Thyroid gland (tissue), 4 donors: ENCODE data around the gene MLH3. TPM values are rescaled to one million over a fixed set of nuclear protein-coding genes. Genes with fewer than 3 reads are reported as not detected.

Experiments used
- DNase-seq, 2 donors: peaks; one replicate each; pipeline ENCODE4 v3.0.0-alpha.2; 2019
- H3K27ac ChIP-seq, 3 donors: fragments of 200-600 bp; sonication (generic); 1 replicate in 2 of 3; 2 replicates in 1 of 3; pipeline ENCODE4 v1.5.1; 2016 to 2019; ENCODE audit warnings: mild to moderate bottlenecking in 1 of 3, moderate library complexity in 1 of 3
- H3K27me3 ChIP-seq: fragments of 200-600 bp; sonication (generic); one replicate; pipeline ENCODE4 v1.5.1; 2019
- H3K36me3 ChIP-seq, 2 donors: fragments of 200-600 bp; sonication (generic); one replicate each; pipeline ENCODE4 v1.5.1; 2016 to 2019
- H3K4me1 ChIP-seq, 2 donors: fragments of 200-600 bp; sonication (generic); one replicate each; pipeline ENCODE4 v1.5.1; 2017 to 2019
- H3K4me3 ChIP-seq, 3 donors: fragments of 200-600 bp; sonication (generic); replicated peaks in 1 of 3; 1 replicate in 2 of 3; 2 replicates in 1 of 3; pipeline ENCODE4 v1.5.1; 2016; ENCODE audit warnings: mild to moderate bottlenecking in 1 of 3
- H3K9me3 ChIP-seq: fragments of 200-600 bp; sonication (generic); one replicate; pipeline ENCODE4 v1.5.1; 2017
- CTCF ChIP-seq, 6 experiments: fragments of 200-600 bp in 3 of 6; fragments of 450-650 bp in 3 of 6; sonication (generic) in 3 of 6; IDR thresholded peaks; one replicate each; pipeline ENCODE4 v1.5.1; 2016 to 2019; ENCODE audit warnings: antibody characterized with exemption in 6 of 6, mild to moderate bottlenecking in 2 of 6, inconsistent platforms in 1 of 6, moderate library complexity in 1 of 6
- POLR2A ChIP-seq, 2 donors: fragments of 450-650 bp; IDR thresholded peaks; one replicate each; pipeline ENCODE4 v1.6.1; 2017; ENCODE audit warnings: antibody characterized with exemption in 2 of 2, mild to moderate bottlenecking in 2 of 2, moderate library complexity in 1 of 2
- WGBS, 2 donors: methylation state at CpG; one replicate each; pipeline ENCODE4 v1.1.5; 2017; 5-methylcytosine and 5-hydroxymethylcytosine counted together
- intact Hi-C: fragments of 100-400 bp; cut with DNase I; formaldehyde crosslinking; loops from one replicate; pipeline ENCODE4 v1.15.1; 2023
- total RNA-seq, 4 donors: library from RNA; depleted of rRNA; stranded (reverse); fragments of >200 nt; gene quantifications; one replicate each; pipeline ENCODE4 v1.2.3, GENCODE V29; 2016

MLH3 gene
- total RNA-seq, 4 donors from 2014 or later = 48.1 to 68.1 (median 57.9) TPM

- no peak overlapping the region for H3K27ac ChIP-seq
- TF ChIP-seq CTCF (IDR thresholded peaks at IDR 0.05) (no peak), POLR2A (IDR thresholded peaks at IDR 0.05) (no peak)
- H3K4me3 ChIP-seq = no peak overlapping the region
- H3K4me1 ChIP-seq = peaks cover 2 to 37% of the 10 kb centered on the region in 2 donors
- H3K9me3 ChIP-seq = no peaks in the 10 kb centered on the region
- DNase-seq = peak in 1 of 2 donors; percentile 14
- 82 to 83% methylated on average over 17 to 22 of the region's 23 CpGs for WGBS, 2 donors
- no peaks in the 10 kb centered on the region for H3K36me3 ChIP-seq
- H3K27me3 ChIP-seq = no peaks in the 10 kb centered on the region
- intact Hi-C loops = no loop called here
Measured at GRCh38 chr14:74979442-74980397, 71.5 kb downstream of the MLH3 start.

- Histone ChIP-seq H3K27me3 (no peaks in the 10 kb centered on the region), H3K4me1 (peaks cover 0 to 39% of the 10 kb centered on the region in 2 donors), H3K27ac (no peak overlapping the region), H3K9me3 (no peaks in the 10 kb centered on the region), H3K4me3 (no peak overlapping the region), H3K36me3 (no peaks in the 10 kb centered on the region)
- WGBS, 2 donors = 83 to 84% methylated on average over 4 of the region's 4 CpGs
- DNase-seq = no peak
- intact Hi-C loops = no loop called here
- TF ChIP-seq POLR2A (IDR thresholded peaks at IDR 0.05) (no peak), CTCF (IDR thresholded peaks at IDR 0.05) (no peak)
Measured at GRCh38 chr14:74979029-74979428, 72.2 kb downstream of the MLH3 start.

GRCh38 chr14:74978416-74978947 is 72.8 kb downstream of the MLH3 start:
- intact Hi-C loops = no loop called here
- Histone ChIP-seq H3K9me3 (no peaks in the 10 kb centered on the region), H3K4me1 (peaks cover 0 to 43% of the 10 kb centered on the region in 2 donors), H3K36me3 (no peaks in the 10 kb centered on the region), H3K4me3 (no peak overlapping the region), H3K27ac (no peak overlapping the region), H3K27me3 (no peaks in the 10 kb centered on the region)
- WGBS, 2 donors = 76 to 84% methylated on average over 7 of the region's 11 CpGs
- DNase-seq = no peak
- TF ChIP-seq POLR2A (IDR thresholded peaks at IDR 0.05) (no peak), CTCF (IDR thresholded peaks at IDR 0.05) (no peak)

- no peak overlapping the region for H3K4me3 ChIP-seq
- H3K4me1 ChIP-seq = peaks cover 0 to 48% of the 10 kb centered on the region in 2 donors
- no peak overlapping the region for H3K27ac ChIP-seq
- no peak for DNase-seq
- TF ChIP-seq POLR2A (IDR thresholded peaks at IDR 0.05) = no peak
- no peak for TF ChIP-seq CTCF (IDR thresholded peaks at IDR 0.05)
- H3K27me3 ChIP-seq = no peaks in the 10 kb centered on the region
- intact Hi-C loops = no loop called here
- H3K36me3 ChIP-seq = no peaks in the 10 kb centered on the region
- WGBS, 2 donors = 79 to 80% methylated on average over 6 of the region's 6 CpGs
- H3K9me3 ChIP-seq = no peaks in the 10 kb centered on the region
Measured at GRCh38 chr14:74977901-74978385, 73.3 kb downstream of the MLH3 start.
